Camera-type eye (tissue), 1 donor: Measurements from ENCODE around the gene CRTC2. TPM values are rescaled to one million over a fixed set of nuclear protein-coding genes. Genes with fewer than 3 reads are reported as not detected.

ENCODE experiments used
- total RNA-seq: library from RNA; depleted of rRNA; stranded (reverse); fragments of >200 nt; gene quantifications from one replicate; pipeline ENCODE4 v1.2.3, GENCODE V29; 2014

The CRTC2 gene, protein sequence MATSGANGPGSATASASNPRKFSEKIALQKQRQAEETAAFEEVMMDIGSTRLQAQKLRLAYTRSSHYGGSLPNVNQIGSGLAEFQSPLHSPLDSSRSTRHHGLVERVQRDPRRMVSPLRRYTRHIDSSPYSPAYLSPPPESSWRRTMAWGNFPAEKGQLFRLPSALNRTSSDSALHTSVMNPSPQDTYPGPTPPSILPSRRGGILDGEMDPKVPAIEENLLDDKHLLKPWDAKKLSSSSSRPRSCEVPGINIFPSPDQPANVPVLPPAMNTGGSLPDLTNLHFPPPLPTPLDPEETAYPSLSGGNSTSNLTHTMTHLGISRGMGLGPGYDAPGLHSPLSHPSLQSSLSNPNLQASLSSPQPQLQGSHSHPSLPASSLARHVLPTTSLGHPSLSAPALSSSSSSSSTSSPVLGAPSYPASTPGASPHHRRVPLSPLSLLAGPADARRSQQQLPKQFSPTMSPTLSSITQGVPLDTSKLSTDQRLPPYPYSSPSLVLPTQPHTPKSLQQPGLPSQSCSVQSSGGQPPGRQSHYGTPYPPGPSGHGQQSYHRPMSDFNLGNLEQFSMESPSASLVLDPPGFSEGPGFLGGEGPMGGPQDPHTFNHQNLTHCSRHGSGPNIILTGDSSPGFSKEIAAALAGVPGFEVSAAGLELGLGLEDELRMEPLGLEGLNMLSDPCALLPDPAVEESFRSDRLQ
- total RNA-seq = 8.0 TPM

DNA sequence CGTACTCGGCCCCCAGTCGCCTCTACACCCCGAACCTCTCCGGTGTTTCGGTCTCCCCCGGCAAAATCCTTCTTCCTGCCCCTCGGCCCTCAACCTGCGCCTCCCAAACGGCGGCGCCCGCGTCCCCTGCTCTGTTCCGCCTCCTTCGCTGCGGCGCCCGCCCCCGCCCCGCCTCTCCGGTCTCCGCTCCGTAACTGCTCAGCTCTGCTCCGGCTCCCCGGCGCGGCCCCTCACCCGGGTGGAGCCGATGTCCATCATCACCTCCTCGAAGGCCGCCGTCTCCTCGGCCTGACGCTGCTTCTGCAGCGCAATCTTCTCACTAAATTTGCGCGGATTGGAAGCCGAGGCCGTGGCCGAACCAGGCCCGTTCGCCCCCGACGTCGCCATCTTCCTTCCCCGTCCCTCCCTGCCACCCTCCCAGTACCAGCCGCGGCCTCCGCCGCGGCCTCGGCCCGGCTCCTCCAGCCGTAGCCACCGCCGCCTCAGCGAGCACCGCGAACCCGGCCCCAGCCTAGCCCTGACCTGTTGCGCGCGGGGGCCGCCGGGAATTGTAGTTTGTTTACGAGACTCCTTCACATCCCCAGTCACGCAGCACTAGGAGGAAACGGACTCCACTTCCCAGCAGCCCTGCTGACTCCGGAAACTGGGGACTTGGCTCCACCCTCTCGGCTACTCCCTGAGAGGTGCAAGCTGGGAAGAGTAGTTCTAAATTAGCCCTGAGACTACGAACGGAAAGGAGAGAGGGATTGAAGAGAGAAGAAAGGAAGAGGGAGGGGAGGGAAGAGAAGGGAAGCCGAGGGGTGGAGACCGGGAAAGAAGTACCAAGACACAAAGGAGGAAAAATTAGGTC lies at the start of gene CRTC2:
Gene CRTC2, minus strand, starts transcription at position 502 of the 850 bp plus-strand sequence. Its CDS starts 115 bp downstream, at position 387.

DNA sequence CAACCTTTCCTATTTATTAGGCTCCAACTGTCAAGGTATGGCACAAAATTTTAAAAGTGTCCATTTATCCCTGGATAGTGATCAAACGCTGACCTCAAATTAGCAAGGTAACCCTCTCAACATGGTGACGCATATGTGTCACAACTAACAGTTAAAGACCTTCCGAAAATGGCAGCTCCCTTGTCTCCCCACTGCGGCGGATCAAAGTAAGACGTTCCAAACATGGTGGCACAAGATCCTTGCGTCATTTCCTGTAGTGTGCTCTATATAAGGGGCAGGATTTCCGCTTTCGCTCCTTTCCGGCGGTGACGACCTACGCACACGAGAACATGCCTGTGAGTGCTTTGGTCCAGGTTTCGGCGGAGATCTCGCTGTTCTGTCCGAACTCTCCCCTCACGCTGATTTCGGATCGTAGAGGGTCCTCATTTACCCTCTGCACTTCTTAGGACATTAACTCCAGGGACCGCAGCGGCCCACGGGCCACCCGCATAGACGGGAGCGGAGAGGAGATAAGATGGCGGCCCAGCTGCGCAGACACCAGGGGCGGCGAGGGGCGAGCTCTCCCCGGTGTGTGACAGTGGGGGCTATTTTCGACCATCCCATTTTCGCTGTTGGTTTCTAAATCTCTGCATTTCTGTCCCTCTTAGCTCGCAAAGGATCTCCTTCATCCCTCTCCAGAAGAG lies 32.2 kb upstream of the CRTC2 start, which contains the start of gene RPS27:
Gene RPS27, plus strand, starts transcription at position 295 of the 683 bp plus-strand sequence. Its CDS starts 35 bp downstream, at position 330.

DNA sequence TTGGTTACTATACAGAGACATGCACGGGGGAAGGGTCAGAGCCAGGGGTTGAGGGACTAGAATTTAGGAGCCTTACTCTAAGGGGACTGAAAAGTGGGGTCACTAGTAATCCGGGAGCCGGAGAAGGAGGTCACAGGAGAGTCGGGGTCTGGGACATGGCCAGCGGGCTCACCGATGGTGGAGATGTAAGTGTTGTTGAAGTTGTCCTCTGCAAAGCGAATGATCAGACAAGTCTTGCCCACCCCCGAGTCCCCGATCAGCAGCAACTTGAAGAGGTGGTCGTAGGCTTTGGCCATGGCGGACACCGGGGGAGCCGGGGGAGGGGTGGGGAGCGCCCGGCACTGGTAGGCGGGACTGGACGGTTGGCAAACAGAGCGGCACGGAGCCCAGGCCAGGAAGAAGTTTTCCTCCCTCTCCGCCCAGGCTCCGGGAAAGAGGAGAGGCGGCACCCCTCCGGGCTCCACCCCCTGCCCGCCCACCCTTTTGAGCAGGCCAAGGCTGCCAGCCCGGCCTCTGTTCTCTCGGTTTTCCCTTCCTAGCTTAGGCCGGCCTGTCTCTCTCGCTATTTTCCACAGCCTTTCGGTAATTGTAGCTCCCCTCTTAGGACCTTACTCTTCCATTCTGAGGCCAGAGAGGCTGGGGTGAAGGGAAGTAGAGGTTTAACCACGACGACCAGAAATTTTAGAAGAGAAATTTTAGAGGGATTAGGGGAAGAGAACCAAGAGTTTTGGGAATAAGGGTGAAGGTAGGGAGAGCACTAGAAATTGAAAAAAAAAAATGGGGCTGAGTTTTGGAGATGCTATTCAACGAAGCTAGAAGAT lies 27.7 kb upstream of the CRTC2 start, which contains the start of gene RAB13:
Gene RAB13, minus strand, starts transcription at position 399 of the 821 bp plus-strand sequence. Its CDS starts 103 bp downstream, at position 296.

DNA sequence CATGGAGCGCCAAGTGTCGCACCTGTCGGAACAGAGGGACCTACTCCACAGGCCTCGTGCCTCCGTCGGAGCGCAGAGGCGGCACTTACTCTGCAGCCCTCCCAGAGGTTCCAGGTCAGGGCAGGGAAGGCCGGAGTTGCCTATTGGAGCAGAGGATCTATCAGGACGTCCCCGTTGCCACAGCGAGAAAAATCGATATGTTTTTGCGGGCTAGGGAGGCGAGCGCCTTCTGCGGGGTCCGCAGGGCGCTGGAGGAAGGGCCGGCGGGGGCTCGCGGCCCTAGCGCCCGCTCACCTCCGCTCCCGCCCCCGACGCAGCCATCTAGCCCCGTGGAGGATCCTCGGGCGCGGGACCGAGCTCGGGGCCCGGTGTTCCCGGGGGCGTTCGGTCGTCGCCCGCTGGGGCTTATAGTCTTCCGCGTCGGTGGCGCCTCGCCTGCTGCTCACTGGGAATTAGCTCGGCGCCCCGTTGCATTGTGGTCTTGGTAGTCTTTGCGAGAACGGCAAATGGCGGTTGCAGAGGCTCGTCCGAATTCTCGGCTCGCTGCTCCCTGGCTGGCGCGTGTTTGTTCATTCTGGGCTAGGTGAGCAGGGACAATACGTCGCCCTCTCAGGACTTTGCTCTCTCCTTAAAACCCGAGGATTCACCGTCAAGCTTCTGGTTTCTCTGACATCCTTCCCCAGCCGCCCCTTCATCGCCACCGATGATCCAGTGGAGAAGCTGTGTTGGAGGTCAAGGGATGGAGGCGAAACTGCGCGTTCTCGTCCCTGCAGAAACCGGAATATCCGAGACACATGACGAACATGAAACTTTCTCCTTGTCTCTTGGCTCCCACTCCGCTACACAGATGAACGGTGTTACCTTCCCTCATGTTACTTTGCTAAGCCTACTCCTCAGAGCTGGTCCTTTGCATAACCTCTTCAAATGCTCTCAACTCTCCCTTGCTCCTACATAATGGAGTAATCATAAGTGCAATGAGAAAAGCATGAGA lies 19.1 kb upstream of the CRTC2 start, which contains the start of gene JTB:
Gene JTB, minus strand, starts transcription at position 425 of the 991 bp plus-strand sequence. Its CDS starts 422 bp downstream, at position 3.

DNA sequence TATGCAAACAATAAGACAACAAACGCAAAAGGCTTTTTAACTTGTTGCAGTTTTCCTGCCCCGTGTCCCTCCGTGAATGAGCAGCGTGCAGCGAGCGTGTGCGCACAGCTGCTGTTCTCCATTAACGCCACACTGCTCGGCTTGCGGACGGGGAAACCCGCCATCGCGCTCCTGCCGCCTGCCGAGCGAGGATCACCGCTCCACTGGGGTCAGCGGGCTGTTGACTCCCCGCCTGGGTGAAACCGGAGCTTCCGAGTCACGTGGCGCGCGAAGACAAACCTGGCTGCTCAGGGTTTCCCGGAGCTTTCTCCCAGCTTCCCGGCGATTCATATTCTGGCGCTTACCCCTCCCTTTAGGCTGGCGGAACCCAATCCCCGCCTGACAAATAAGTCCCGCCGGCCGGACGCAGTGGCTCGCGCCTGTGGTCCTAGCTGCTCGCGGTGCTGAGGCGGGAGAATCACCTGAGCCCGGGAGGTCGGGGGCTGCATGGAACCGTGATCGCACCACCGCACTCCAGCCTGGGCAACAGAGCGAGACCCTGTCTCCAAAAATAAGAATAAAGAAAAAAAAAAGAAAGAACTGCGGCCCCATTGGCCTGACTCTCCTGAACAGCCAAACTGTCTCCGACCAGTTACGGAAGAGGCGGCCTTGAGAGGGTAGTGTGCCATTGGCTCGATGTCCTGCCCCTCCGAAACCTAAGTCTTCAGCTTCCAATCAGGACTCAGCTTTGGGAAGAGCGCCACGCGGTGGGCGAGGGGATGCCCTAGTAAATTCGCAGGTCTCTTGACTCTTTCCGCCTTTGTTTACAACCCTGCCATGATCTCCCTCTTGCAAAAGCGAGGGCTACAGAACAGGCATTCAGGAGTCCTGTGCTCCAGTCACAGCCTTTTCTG lies 8.9 kb upstream of the CRTC2 start, which contains the start of gene CREB3L4:
Gene CREB3L4, plus strand, starts transcription at position 796 of the 893 bp plus-strand sequence. CDS start 624 bp downstream, outside the sequence.

DNA sequence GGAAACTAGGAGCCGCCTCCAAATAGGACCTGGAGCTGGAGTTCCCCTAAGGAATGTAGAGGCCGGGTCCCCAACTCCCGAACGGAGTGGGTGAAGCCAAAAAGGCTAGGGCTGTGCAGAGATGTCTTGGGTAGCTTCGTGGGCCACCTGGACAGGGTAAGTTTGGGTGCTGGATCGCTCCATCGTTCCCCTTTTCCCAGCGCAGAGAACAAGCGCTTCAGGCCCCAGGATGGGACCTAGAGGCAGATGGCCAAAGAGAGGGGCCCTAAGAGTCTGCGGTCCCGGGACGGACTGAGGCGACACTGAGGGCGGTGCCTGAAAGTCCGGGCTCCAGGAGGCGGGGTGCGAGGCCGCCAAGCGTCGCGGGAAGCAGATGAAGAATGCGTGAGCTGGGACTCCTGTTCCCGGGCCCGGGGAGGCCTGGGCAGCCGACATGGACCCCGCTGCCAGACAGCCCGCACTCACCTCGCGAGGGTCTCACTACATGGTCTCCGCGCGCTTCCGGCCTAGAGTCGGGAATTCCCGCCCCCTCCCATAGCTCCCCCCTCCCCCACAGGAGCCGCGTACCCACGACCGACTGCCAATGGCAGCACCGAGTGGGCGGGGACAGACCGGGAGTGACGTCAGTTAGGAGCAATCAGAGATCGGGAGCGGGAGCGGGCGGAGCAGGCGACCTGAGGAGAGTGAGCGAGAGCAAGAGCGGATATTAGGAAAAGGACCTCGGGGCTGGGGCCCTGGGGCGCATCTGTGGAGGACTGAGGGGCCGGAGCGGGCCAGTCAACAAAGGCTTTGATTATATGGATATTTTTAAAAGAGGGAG lies 4.8 kb upstream of the CRTC2 start, which contains the start of gene SLC39A1:
Gene SLC39A1, minus strand, starts transcription at position 508 of the 820 bp plus-strand sequence. CDS start 822 bp downstream, outside the sequence.

DNA sequence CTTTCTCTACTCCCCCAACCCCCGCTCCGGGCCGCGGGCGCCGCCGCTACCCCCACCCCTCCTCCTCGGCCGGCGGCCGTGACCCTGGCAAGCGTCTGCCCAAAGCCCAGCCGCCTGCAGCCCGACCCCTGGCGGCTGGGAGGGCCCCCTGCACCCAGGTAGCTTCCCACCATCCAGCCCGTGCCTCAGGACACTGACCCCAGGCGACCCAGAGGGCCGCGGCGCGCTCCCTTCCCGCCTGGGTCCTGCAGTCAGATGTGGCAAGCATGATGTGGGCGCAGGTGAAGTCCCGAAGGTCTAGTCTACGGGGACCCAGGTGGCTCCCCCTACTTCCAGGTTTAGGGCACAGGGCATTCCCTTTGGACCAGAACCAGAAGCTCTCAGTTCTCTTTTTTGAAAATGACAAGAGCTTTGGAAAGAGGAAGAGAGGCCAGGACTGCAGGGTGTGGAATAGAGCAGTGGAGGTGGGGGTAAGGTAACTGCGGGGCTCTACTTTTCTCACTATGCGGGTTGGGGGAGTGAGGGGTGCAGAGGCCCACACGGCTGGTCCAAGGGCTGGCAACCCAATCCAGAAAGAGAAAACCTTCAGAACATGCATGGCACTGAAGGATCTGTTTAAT lies 11.7 kb downstream of the CRTC2 start, which contains the start of gene DENND4B:
Gene DENND4B, minus strand, starts transcription at position 97 of the 620 bp plus-strand sequence. CDS start 2,344 bp downstream, outside the sequence.

DNA sequence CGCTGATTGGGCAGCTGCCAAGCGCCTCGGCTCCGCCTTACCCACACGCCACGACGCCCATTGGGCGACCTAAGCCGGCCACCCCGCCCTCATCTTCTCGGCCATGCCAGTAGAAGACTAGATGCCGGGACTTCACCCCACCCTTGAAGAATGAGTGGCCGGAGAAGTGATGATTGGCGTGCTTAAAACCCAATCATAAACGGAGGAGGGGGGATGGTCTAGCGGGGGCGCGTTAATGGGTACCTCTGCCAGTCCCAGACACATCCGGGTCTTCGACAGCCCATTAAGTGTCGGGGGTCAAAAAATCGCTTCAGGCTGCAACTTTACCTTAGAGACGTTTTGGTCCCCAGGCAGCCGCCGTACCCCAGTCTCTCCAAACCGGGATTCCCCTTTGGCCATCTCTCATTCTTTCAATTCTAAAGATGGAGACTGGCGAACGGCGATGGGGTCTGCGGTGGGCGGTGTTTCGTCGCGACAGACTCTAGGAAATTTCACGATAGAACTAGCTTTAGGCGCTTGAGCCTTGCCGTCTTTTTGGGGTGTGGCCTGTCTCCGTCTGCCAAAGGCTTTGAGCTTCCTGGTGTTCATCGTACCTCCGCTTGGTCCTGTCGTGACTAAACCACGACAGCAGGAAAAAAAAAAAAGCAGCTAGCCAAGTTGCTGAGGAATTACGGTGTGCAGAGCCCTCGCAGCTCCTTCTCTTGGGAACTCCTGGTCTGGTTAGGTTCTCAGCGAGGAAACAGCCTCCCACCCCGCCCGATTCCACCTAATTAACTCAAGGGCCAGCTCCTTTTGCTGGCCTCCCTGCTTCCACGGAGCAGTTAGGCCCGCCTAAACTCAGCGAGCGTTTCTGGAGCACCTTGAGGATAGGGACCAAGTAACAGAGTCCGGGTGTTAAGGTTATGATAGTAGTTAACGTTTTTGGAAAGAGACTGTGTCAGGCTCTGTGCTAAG lies 35.2 kb downstream of the CRTC2 start, which contains the start of gene GATAD2B:
Gene GATAD2B, minus strand, starts transcription at position 1 of the 954 bp plus-strand sequence. CDS start 94,625 bp downstream, outside the sequence.

Other genes with a start within 250 kb of the CRTC2 start
- gene INTS3, start 230.6 kb downstream of the CRTC2 start, total RNA-seq = 55.7 TPM
- gene SLC27A3, start 183.2 kb downstream of the CRTC2 start, total RNA-seq = 16.4 TPM
- gene GATAD2B, start 35.6 kb downstream of the CRTC2 start, total RNA-seq = 23.1 TPM
- gene DENND4B, start 11.9 kb downstream of the CRTC2 start, total RNA-seq = 33.4 TPM
- 51.3 TPM for gene SLC39A1, start 4.9 kb upstream of the CRTC2 start, total RNA-seq
- 16.6 TPM for gene CREB3L4, start 9.3 kb upstream of the CRTC2 start, total RNA-seq
- 86.2 TPM for gene JTB, start 19.1 kb upstream of the CRTC2 start, total RNA-seq
- gene RAB13, start 27.7 kb upstream of the CRTC2 start, total RNA-seq = 26.3 TPM
- gene RPS27, start 32.1 kb upstream of the CRTC2 start, total RNA-seq = 828 TPM
- gene NUP210L, start 196.5 kb upstream of the CRTC2 start, total RNA-seq = 0.11 TPM
- 239 TPM for gene TPM3, start 233.5 kb upstream of the CRTC2 start, total RNA-seq
- gene CFAP141, start 247.7 kb upstream of the CRTC2 start, total RNA-seq = not detected